A549 (cell line): ENCODE results near the gene PRR15. TPM values are rescaled to one million over a fixed set of nuclear protein-coding genes. Genes with fewer than 3 reads are reported as not detected.

Experiments used
- ATAC-seq, 2 experiments: fragments of 200-7000 bp in 1 of 2; fragments of >200 bp in 1 of 2; cut with Nextera tagmentation in 1 of 2; cut with Tn5 transposase in 1 of 2; 3 replicates each; pipeline versions ENCODE4 v1.8.0 to v1.9.1; 2018 to 2020; ENCODE audit warnings: mild to moderate bottlenecking in 1 of 2, moderate library complexity in 1 of 2
- CTCF ChIA-PET: fragments of 300-600 bp; sonication (Branson Sonifier 250); formaldehyde crosslinking; extraction: SDS; loops from one replicate; lab custom pipeline; 2021; ENCODE audit warnings: antibody characterized with exemption, inconsistent platforms; lab: Yijun Ruan, JAX
- POLR2A ChIA-PET: fragments of 350-600 bp; formaldehyde crosslinking; extraction: SDS; loops from one replicate; lab custom pipeline; 2021; ENCODE audit warnings: antibody characterized with exemption, inconsistent platforms; lab: Yijun Ruan, JAX
- DNase-seq, 2 experiments: peaks; one replicate each; pipeline versions ENCODE4 v3.0.0 to v3.0.0-alpha.2; 2011 to 2016; ENCODE audit warnings: low read depth in 1 of 2, low spot score in 1 of 2
- FAIRE-seq: peaks from 2 replicates; lab custom pipeline; 2011; peaks lifted over from hg19 to GRCh38; lab: Jason Lieb, UNC
- H3K27ac ChIP-seq, 2 experiments: fragments of >200 bp; sonication (Bioruptor Twin); formaldehyde crosslinking; 3 replicates each; pipeline ENCODE4 v1.5.1; 2016 to 2017
- H3K4me1 ChIP-seq: fragments of >200 bp; sonication (Bioruptor Twin); formaldehyde crosslinking; 3 replicates; pipeline ENCODE4 v1.6.1; 2016
- H3K4me2 ChIP-seq: fragments of >200 bp; sonication (Bioruptor Twin); formaldehyde crosslinking; 3 replicates; pipeline ENCODE4 v1.6.1; 2016
- H3K4me3 ChIP-seq: fragments of >200 bp; sonication (Bioruptor Twin); formaldehyde crosslinking; 3 replicates; pipeline ENCODE4 v1.5.1; 2016
- H3K9me3 ChIP-seq: fragments of >200 bp; sonication (Bioruptor Twin); formaldehyde crosslinking; 3 replicates; pipeline ENCODE4 v1.6.1; 2016
- ATOH8 ChIP-seq: fragments of 250-450 bp; sonication (Bioruptor Pico); IDR thresholded peaks from 2 replicates; pipeline ENCODE4 v1.5.0; 2020; ENCODE audit warnings: low read depth, mild to moderate bottlenecking, moderate library complexity
- CBX2 ChIP-seq: fragments of 200-600 bp; sonication (generic); IDR thresholded peaks from 2 replicates; pipeline ENCODE4 v1.6.1; 2016; ENCODE audit warnings: low read depth, mild to moderate bottlenecking, borderline replicate concordance
- CBX8 ChIP-seq: fragments of 200-600 bp; sonication (generic); IDR thresholded peaks from 2 replicates; pipeline ENCODE4 v1.6.1; 2016
- CHD2 ChIP-seq: fragments of 150-350 bp; IDR thresholded peaks from 2 replicates; pipeline ENCODE4 v1.6.1; 2014; ENCODE audit warnings: low read length; ENCODE audit not compliant: partially characterized antibody
- CHD4 ChIP-seq: fragments of 200-600 bp; sonication (generic); IDR thresholded peaks from 2 replicates; pipeline ENCODE4 v1.6.1; 2016; ENCODE audit warnings: antibody characterized with exemption, mild to moderate bottlenecking, borderline replicate concordance
- E2F6 ChIP-seq: IDR thresholded peaks from 2 replicates; pipeline ENCODE4 v1.6.1; 2012; ENCODE audit warnings: low read depth, borderline replicate concordance
- EHMT2 ChIP-seq: fragments of 200-600 bp; sonication (generic); IDR thresholded peaks from 2 replicates; pipeline ENCODE4 v1.6.1; 2016; ENCODE audit warnings: antibody characterized with exemption, low read depth, mild to moderate bottlenecking, moderate library complexity
- ELK1 ChIP-seq: fragments of 150-350 bp; IDR thresholded peaks from 2 replicates; pipeline ENCODE4 v1.6.1; 2014; ENCODE audit warnings: low read depth, mild to moderate bottlenecking, low read length
- ESRRA ChIP-seq: fragments of 150-350 bp; IDR thresholded peaks from 2 replicates; pipeline ENCODE4 v1.6.1; 2014; ENCODE audit warnings: mild to moderate bottlenecking, low read length, borderline replicate concordance
- FOSB ChIP-seq: fragments of 250-450 bp; sonication (Bioruptor Pico); IDR thresholded peaks from 2 replicates; pipeline ENCODE4 v1.5.0; 2020; ENCODE audit warnings: mild to moderate bottlenecking, moderate library complexity
- FOSL2 ChIP-seq, 2 experiments: fragments of 450-650 bp in 1 of 2; fragments of >200 bp in 1 of 2; sonication (Bioruptor Twin) in 1 of 2; formaldehyde crosslinking; IDR thresholded peaks; 2 replicates each; pipeline versions ENCODE4 v1.5.0 to v1.6.1; 2016 to 2020; ENCODE audit warnings: mild to moderate bottlenecking in 1 of 2, moderate library complexity in 1 of 2
- FOXS1 ChIP-seq: fragments of 250-450 bp; sonication (Bioruptor Pico); IDR thresholded peaks from 2 replicates; pipeline ENCODE4 v1.5.0; 2020; ENCODE audit warnings: mild to moderate bottlenecking, moderate library complexity
- GATA3 ChIP-seq: IDR thresholded peaks from 2 replicates; pipeline ENCODE4 v1.6.1; 2012; ENCODE audit warnings: borderline replicate concordance
- HDAC2 ChIP-seq: fragments of 200-600 bp; sonication (generic); IDR thresholded peaks from 2 replicates; pipeline ENCODE4 v1.6.1; 2016
- HES2 ChIP-seq: fragments of >200 bp; sonication (Bioruptor Twin); formaldehyde crosslinking; IDR thresholded peaks from 2 replicates; pipeline ENCODE4 v1.6.1; 2016
- HEYL ChIP-seq: fragments of 250-450 bp; sonication (Bioruptor Pico); IDR thresholded peaks from 2 replicates; pipeline ENCODE4 v1.8.0; 2021; ENCODE audit warnings: mild to moderate bottlenecking, moderate library complexity
- HOXB5 ChIP-seq: fragments of 250-450 bp; sonication (Bioruptor Pico); IDR thresholded peaks from 2 replicates; pipeline ENCODE4 v1.5.0; 2020; ENCODE audit warnings: mild to moderate bottlenecking, moderate library complexity
- JUN ChIP-seq, 2 experiments: fragments of >200 bp; sonication (Bioruptor Twin); formaldehyde crosslinking; IDR thresholded peaks; 2 replicates in 1 of 2; 3 replicates in 1 of 2; pipeline ENCODE4 v1.6.1; 2016 to 2017
- MAFK ChIP-seq: fragments of 450-650 bp; IDR thresholded peaks from 2 replicates; pipeline ENCODE4 v1.6.1; 2014; ENCODE audit not compliant: partially characterized antibody
- MAZ ChIP-seq: fragments of 150-350 bp; IDR thresholded peaks from 2 replicates; pipeline ENCODE4 v1.6.1; 2014; ENCODE audit warnings: antibody characterized with exemption, low read depth, low read length, borderline replicate concordance
- NPAS2 ChIP-seq: fragments of 250-450 bp; sonication (Bioruptor Pico); IDR thresholded peaks from 2 replicates; pipeline ENCODE4 v1.8.0; 2022; ENCODE audit warnings: mild to moderate bottlenecking, moderate library complexity, borderline replicate concordance
- NR3C1 ChIP-seq: fragments of >200 bp; sonication (Bioruptor Twin); formaldehyde crosslinking; IDR thresholded peaks from 3 replicates; pipeline ENCODE4 v1.6.1; 2017
- PHF8 ChIP-seq: fragments of 200-600 bp; sonication (generic); IDR thresholded peaks from 2 replicates; pipeline ENCODE4 v1.6.1; 2016; ENCODE audit warnings: low read depth, mild to moderate bottlenecking, antibody characterized with exemption, moderate library complexity, borderline replicate concordance
- POLR2A ChIP-seq: IDR thresholded peaks from 2 replicates; pipeline ENCODE4 v1.6.1; 2012; ENCODE audit warnings: mild to moderate bottlenecking, low read length
- RFX5 ChIP-seq: fragments of 450-650 bp; IDR thresholded peaks from 2 replicates; pipeline ENCODE4 v1.7.1; 2014; ENCODE audit warnings: antibody characterized with exemption, mild to moderate bottlenecking, moderate library complexity
- SMC3 ChIP-seq: fragments of >200 bp; sonication (Bioruptor Twin); formaldehyde crosslinking; IDR thresholded peaks from 3 replicates; pipeline ENCODE4 v1.6.1; 2018; ENCODE audit warnings: inconsistent platforms
- TFCP2L1 ChIP-seq: fragments of 250-450 bp; sonication (Bioruptor Pico); IDR thresholded peaks from 2 replicates; pipeline ENCODE4 v1.5.0; 2021; ENCODE audit warnings: mild to moderate bottlenecking
- TP53 ChIP-seq: fragments of 250-450 bp; sonication (Bioruptor Pico); IDR thresholded peaks from 2 replicates; pipeline ENCODE4 v1.5.0; 2021; ENCODE audit warnings: mild to moderate bottlenecking, moderate library complexity
- ZC3H11A ChIP-seq: fragments of 450-650 bp; IDR thresholded peaks from 2 replicates; pipeline ENCODE4 v1.6.1; 2014; ENCODE audit warnings: antibody characterized with exemption, mild to moderate bottlenecking
- ZNF302 ChIP-seq: fragments of 250-450 bp; sonication (Bioruptor Pico); IDR thresholded peaks from 2 replicates; pipeline ENCODE4 v1.9.0; 2021; ENCODE audit warnings: inconsistent platforms, mild to moderate bottlenecking, moderate library complexity
- WGBS: methylation state at CpG from one replicate; pipeline ENCODE4 v1.1.6; 2017; ENCODE audit errors: missing lambda C conversion rate; 5-methylcytosine and 5-hydroxymethylcytosine counted together
- polyA plus RNA-seq, 4 experiments: library from polyadenylated mRNA; depleted of rRNA in 3 of 4; stranded (reverse); fragments of >200 nt; fragmentation: RNase III in 1 of 4; extraction: RNeasy Plus Mini Kit Qiagen cat#74134 plus additional on column Dnase treatment in 1 of 4; gene quantifications; 2 replicates in 3 of 4; 3 replicates in 1 of 4; pipeline ENCODE4 v1.2.3, GENCODE V29; 2011 to 2017

Gene PRR15
- polyA plus RNA-seq, 2 of the 4 experiments (the other 2 are of a cell fraction), result 1.6 to 2.5 TPM

- H3K9me3 ChIP-seq, result 0 out of 3 replicates have a peak, but pooled peaks cover 3% of the 10 kb centered on the region
- ATAC-seq, result no peak
- no peak for DNase-seq
- peak overlapping the region in 1 of 2 experiments; percentile 71; a peak in 3 of 6 replicates for H3K27ac ChIP-seq
- no peak for TF ChIP-seq CHD2
- TF ChIP-seq ATOH8 (CRISPR knock-in tag), result no peak
- TF ChIP-seq NR3C1, result no peak
- no peak for TF ChIP-seq ESRRA
- no peak for TF ChIP-seq FOXS1
- TF ChIP-seq SMC3, result no peak
- no peak for TF ChIP-seq HEYL (CRISPR knock-in tag)
- no peak for TF ChIP-seq TP53
- no peak for TF ChIP-seq ELK1
- TF ChIP-seq GATA3, result no peak
- TF ChIP-seq HES2, result no peak
- no peak for TF ChIP-seq FOSL2 (IDR thresholded peaks at IDR 0.05)
- no peak for TF ChIP-seq FOSL2 (CRISPR knock-in tag; IDR thresholded peaks at IDR 0.05)
- TF ChIP-seq ZNF302, result no peak
- TF ChIP-seq EHMT2, result no peak
- TF ChIP-seq MAFK, result no peak
- no peak for FAIRE-seq
- ChIA-PET POLR2A (no interaction called here), CTCF (interaction anchor here (0.6 to 3.7 kb wide), 9 partner anchors 9 to 923 kb away, joined by 3 to 27 read pairs (median 3); no protein-coding TSS in a partner anchor)
- H3K4me2 ChIP-seq, result peak overlapping the region; percentile 65
- WGBS, result 39% methylated on average over 2 of the region's 2 CpGs
- H3K4me1 ChIP-seq, result peaks cover 48% of the 10 kb centered on the region
- H3K4me3 ChIP-seq, result no peak overlapping the region
These were observed 46.5 kb downstream of the PRR15 start for GRCh38 chr7:29610086-29610485.

GRCh38 chr7:29611941-29612544, 48.4 kb downstream of the PRR15 start:
- ChIA-PET CTCF (interaction anchor here (1.7 kb wide), 1 partner anchor 8 kb away, joined by 4 read pairs; no protein-coding TSS in a partner anchor), POLR2A (no interaction called here)
- no peak for ATAC-seq
- no peak for DNase-seq
- FAIRE-seq, result no peak
- H3K27ac ChIP-seq, result no peak overlapping the region
- TF ChIP-seq PHF8 (no peak), ZC3H11A (no peak), NPAS2 (no peak), POLR2A (no peak), NR3C1 (no peak), CBX8 (no peak), HDAC2 (no peak), FOSB (CRISPR knock-in tag) (no peak), TP53 (no peak), HOXB5 (CRISPR knock-in tag) (no peak), MAFK (no peak), FOSL2 (IDR thresholded peaks at IDR 0.05) (no peak), FOSL2 (CRISPR knock-in tag; IDR thresholded peaks at IDR 0.05) (no peak), MAZ (no peak), E2F6 (no peak), CBX2 (no peak), CHD4 (no peak), FOXS1 (no peak), RFX5 (no peak), JUN (IDR thresholded peaks at IDR 0.05) (no peak), TFCP2L1 (no peak)
- WGBS, result 65% methylated on average over 4 of the region's 4 CpGs
- H3K4me1 ChIP-seq, result peaks cover 31% of the 10 kb centered on the region
- H3K4me3 ChIP-seq, result no peak overlapping the region
- 0 out of 3 replicates have a peak, but pooled peaks cover 3% of the 10 kb centered on the region for H3K9me3 ChIP-seq
- no peak overlapping the region for H3K4me2 ChIP-seq
